Fibroblast of villous mesenchyme (primary cell): Measurements from ENCODE around the gene LRRC72. TPM values are rescaled to one million over a fixed set of nuclear protein-coding genes. Genes with fewer than 3 reads are reported as not detected.
"Not testable (repeated sequence)": the region's sequence is repeated elsewhere in the genome, so short reads cannot be mapped to it uniquely, and the experiment has no call there.

ENCODE experiments used
- DNase-seq: peaks from one replicate; pipeline ENCODE4 v3.0.0-alpha.2; 2010; ENCODE audit warnings: low read depth
- H3K4me3 ChIP-seq: 2 replicates; pipeline ENCODE4 v1.5.1; 2011; ENCODE audit warnings: low read depth, mild to moderate bottlenecking, low read length
- total RNA-seq: library from RNA; depleted of rRNA; stranded (reverse); fragments of >200 nt; gene quantifications from 2 replicates; pipeline ENCODE4 v1.2.3, GENCODE V29; 2012
- TF ChIP-seq, protein P1 (sequence below): IDR thresholded peaks from 2 replicates; pipeline ENCODE4 v1.5.1; 2012; ENCODE audit warnings: low read depth, mild to moderate bottlenecking, low read length; ENCODE audit not compliant: insufficient read depth

Gene LRRC72
- total RNA-seq, 1 donor: not detected

DNA sequence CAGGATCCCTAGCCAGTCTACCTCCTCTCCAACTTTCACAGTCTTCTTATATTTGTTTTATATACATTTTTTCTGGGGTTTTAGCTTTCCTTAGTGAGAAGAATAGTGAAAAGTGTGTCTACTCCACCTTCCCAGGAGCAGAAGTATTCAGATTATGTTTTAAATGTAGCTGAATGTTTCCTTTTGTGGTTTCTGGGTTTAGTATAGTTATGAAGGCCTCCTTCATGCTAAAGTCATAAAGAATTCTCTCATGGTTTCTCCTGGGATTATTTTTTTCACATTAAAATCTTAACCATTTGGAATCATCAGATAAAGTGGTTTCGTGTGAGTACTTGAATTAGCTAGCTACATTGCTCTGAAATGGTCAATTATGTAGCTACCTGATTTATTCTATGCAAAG lies 68.1 kb downstream of the LRRC72 start:
- H3K4me3 ChIP-seq: no peak overlapping the region
- DNase-seq: no peak
- TF ChIP-seq, protein P1, sequence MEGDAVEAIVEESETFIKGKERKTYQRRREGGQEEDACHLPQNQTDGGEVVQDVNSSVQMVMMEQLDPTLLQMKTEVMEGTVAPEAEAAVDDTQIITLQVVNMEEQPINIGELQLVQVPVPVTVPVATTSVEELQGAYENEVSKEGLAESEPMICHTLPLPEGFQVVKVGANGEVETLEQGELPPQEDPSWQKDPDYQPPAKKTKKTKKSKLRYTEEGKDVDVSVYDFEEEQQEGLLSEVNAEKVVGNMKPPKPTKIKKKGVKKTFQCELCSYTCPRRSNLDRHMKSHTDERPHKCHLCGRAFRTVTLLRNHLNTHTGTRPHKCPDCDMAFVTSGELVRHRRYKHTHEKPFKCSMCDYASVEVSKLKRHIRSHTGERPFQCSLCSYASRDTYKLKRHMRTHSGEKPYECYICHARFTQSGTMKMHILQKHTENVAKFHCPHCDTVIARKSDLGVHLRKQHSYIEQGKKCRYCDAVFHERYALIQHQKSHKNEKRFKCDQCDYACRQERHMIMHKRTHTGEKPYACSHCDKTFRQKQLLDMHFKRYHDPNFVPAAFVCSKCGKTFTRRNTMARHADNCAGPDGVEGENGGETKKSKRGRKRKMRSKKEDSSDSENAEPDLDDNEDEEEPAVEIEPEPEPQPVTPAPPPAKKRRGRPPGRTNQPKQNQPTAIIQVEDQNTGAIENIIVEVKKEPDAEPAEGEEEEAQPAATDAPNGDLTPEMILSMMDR: no peak

DNA sequence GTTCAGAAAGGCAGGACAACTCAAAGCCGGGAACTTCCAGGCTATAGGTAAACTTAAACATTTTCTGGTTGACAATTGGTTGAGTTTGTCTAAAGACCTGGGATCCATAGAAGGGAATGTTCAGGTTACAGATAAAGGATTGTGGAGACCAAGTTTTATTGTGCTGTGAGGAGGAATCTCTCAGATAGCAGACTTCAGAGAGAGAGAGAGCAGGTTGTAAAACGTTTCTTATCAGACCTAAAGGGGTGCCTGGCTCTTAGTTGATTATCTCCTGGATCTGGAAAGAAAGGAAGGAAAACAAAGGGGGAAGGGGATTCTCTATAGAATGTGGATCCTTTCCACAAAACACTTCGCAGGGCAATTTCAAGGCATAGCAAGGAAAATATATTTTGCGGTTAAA lies 69.0 kb downstream of the LRRC72 start:
- H3K4me3 ChIP-seq, DNase-seq: not testable (repeated sequence)

DNA sequence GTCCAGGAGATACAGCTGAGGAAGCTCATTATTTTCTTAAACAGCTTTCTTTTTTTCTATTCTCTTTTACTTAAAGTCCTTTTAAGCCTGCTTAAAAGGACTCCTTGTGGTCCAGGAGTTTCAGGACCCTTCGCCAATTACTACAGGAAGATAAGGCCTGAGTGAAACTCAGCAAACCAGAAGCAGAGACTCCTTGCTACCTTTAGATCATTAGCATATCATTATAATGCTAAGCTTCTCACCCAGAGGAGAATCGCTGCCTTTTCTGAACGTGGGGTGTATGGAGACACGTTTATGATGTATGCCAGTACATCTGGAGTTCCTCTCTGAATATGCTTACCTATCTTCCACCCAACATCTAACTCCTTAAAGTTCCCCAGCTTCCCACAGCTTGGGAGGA lies 71.4 kb downstream of the LRRC72 start:
- TF ChIP-seq, protein P1: no peak
- no peak for DNase-seq

DNA sequence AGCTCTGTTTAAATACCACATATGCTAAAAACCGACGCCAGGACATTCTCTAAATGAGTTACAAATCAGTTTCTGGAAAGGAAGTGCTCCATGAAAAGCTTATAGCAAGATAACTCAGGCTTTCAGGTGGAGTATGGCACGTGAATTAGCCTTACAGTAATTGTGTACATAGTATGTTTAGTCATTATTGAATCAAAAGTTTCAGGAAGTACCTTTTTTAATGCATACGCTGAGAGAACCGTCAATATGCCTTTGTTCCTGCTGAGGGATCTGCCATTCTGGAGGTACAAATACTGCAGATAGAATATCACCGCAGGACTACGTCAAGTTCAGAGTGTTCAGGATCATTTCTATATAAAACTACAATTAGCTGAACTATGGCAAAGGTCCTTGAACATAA lies 73.2 kb downstream of the LRRC72 start:
- TF ChIP-seq, protein P1: no peak
- DNase-seq: no peak
- no peak overlapping the region for H3K4me3 ChIP-seq

More for the DNA sequence above, 71.4 kb downstream of the LRRC72 start:
- H3K4me3 ChIP-seq: no peak overlapping the region

DNA sequence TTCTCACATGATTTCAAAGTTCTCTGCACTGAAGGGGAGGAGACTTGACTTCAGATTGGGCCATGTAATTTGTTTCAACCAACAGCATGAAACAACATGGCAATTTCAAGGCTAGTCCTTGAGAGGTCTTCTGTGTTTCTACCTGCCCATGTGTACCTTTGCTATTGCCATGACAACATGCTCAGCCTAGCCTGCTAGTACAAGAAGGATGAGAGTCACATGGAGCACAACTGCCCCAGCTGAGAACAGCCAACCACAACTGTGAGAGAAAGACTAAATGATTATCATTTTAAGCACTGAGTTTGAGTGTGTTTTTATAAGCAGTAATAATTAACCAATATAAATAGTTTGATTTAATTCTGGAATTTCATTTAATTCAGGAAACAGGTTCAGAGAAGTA lies 77.0 kb downstream of the LRRC72 start:
- TF ChIP-seq, protein P1: no peak
- no peak for DNase-seq
- H3K4me3 ChIP-seq: no peak overlapping the region

DNA sequence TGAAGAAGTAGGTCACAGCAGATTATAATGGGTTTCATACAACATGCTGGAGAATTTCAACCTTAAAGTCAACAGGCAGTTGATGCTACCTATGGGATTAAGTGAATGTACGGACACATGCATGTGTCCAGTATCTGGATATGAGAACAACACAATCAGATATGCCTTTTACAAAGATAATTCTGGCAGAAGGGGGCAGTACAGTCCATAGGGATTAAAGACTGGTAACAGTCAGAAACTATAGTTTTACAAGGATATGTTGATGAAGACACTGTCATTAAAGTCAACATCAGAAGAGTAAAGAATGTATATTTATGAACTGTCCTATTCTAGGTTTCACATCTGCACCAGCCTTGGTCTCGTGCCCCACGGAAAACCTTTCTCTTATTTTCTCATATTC lies 77.4 kb downstream of the LRRC72 start:
- H3K4me3 ChIP-seq: no peak overlapping the region
- DNase-seq: peak; percentile 41
- TF ChIP-seq, protein P1: peak; percentile 34

DNA sequence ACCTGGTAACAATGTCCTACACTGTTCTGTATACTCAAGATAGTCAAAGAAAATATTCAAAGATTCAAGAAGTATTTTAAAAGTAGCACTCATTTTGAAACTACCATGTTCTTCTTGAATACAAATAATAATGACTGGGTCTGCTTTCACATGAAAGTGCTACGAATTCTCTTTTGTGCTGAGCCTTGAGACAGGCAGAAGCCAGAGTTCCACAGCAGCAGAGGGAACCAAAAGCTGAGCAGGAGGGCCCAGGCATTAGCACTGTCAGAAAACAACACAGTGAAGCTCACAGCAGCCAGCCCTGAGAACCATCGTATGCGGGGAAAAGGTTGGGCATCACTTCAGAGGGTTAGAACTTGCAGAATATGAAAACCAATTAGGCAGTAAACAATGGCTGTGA lies 80.1 kb downstream of the LRRC72 start:
- TF ChIP-seq, protein P1: no peak
- H3K4me3 ChIP-seq: no peak overlapping the region
- no peak for DNase-seq
